DND-41 (cell line): ENCODE results near the gene ETF1.

Experiments used
- ATAC-seq: fragments of 200-7000 bp; cut with Tn5 transposase; 3 replicates; pipeline ENCODE4 v1.9.1; 2021; ENCODE audit warnings: low read depth; ENCODE audit not compliant: insufficient read depth
- DNase-seq: peaks from one replicate; pipeline ENCODE4 v3.0.0-alpha.2; 2020
- H2AFZ ChIP-seq: 2 replicates; pipeline ENCODE4 v1.6.0; 2012; ENCODE audit warnings: low read depth, low read length
- H3K27ac ChIP-seq: 2 replicates; pipeline ENCODE4 v1.5.1; 2012; ENCODE audit warnings: low read length, inconsistent platforms
- H3K27me3 ChIP-seq: fragments of 200-600 bp; sonication (generic); 2 replicates; pipeline ENCODE4 v1.6.0; 2012; ENCODE audit warnings: low read length, mild to moderate bottlenecking, inconsistent platforms; ENCODE audit not compliant: insufficient read depth, poor library complexity
- H3K36me3 ChIP-seq: 2 replicates; pipeline ENCODE4 v1.5.1; 2012; ENCODE audit warnings: low read length, inconsistent platforms; ENCODE audit not compliant: insufficient read depth
- H3K4me1 ChIP-seq: 2 replicates; pipeline ENCODE4 v1.5.1; 2012; ENCODE audit warnings: mild to moderate bottlenecking, low read length; ENCODE audit not compliant: insufficient read depth
- H3K4me2 ChIP-seq: 2 replicates; pipeline ENCODE4 v1.6.0; 2012; ENCODE audit warnings: mild to moderate bottlenecking, moderate library complexity, low read length, inconsistent platforms; ENCODE audit not compliant: insufficient read depth
- H3K4me3 ChIP-seq, 2 experiments: fragments of 200-600 bp in 1 of 2; shearing (Covaris generic) in 1 of 2; 2 replicates each; pipeline ENCODE4 v1.5.1; 2012 to 2016; ENCODE audit warnings: inconsistent platforms in 2 of 2, low read length in 2 of 2, mild to moderate bottlenecking in 2 of 2, low read depth in 1 of 2, moderate library complexity in 1 of 2
- H3K79me2 ChIP-seq: 2 replicates; pipeline ENCODE4 v1.6.0; 2012; ENCODE audit warnings: low read length, inconsistent platforms; ENCODE audit not compliant: insufficient read depth
- H3K9ac ChIP-seq: 2 replicates; pipeline ENCODE4 v1.6.0; 2012; ENCODE audit warnings: low read depth, mild to moderate bottlenecking, inconsistent platforms, low read length, moderate library complexity
- H3K9me3 ChIP-seq: 2 replicates; pipeline ENCODE4 v1.5.1; 2012; ENCODE audit warnings: low read length, moderate library complexity, mild to moderate bottlenecking, inconsistent platforms; ENCODE audit not compliant: insufficient read depth, severe bottlenecking
- H4K20me1 ChIP-seq: 2 replicates; pipeline ENCODE4 v1.6.0; 2012; ENCODE audit warnings: low read length; ENCODE audit not compliant: insufficient read depth
- CTCF ChIP-seq: IDR thresholded peaks from 2 replicates; pipeline ENCODE4 v1.5.1; 2012; ENCODE audit warnings: borderline replicate concordance, low read length, moderate library complexity, mild to moderate bottlenecking; ENCODE audit not compliant: poor library complexity, severe bottlenecking; ENCODE audit errors: extremely low read depth
- EZH2 ChIP-seq: IDR thresholded peaks from 3 replicates; pipeline ENCODE4 v1.6.1; 2012; ENCODE audit warnings: borderline replicate concordance, low read depth, mild to moderate bottlenecking, moderate library complexity, low read length, inconsistent platforms; ENCODE audit not compliant: severe bottlenecking

ETF1 gene

GRCh38 chr5:138564242-138564641, 21.2 kb upstream of the ETF1 start:
- no peak overlapping the region for H3K9ac ChIP-seq
- H3K79me2 ChIP-seq = peaks cover 92% of the 10 kb centered on the region
- H3K27ac ChIP-seq = no peak overlapping the region
- H3K4me1 ChIP-seq = peaks cover 15% of the 10 kb centered on the region; the same call in 1 of the 2 replicates
- peaks cover 66% of the 10 kb centered on the region; the same call in 1 of the 2 replicates for H4K20me1 ChIP-seq
- DNase-seq = no peak
- TF ChIP-seq EZH2 = no peak
- TF ChIP-seq CTCF = no peak
- H3K27me3 ChIP-seq = no peaks in the 10 kb centered on the region
- ATAC-seq = no peak
- peaks cover 94% of the 10 kb centered on the region for H3K36me3 ChIP-seq
- H2AFZ ChIP-seq = no peak overlapping the region
- H3K9me3 ChIP-seq = no peaks in the 10 kb centered on the region
- no peak overlapping the region for H3K4me2 ChIP-seq
- no peak overlapping the region for H3K4me3 ChIP-seq

- TF ChIP-seq EZH2 = no peak
- TF ChIP-seq CTCF = no peak
- Histone ChIP-seq H3K9ac (no peak overlapping the region), H3K27ac (no peak overlapping the region), H3K79me2 (peaks cover 88% of the 10 kb centered on the region), H3K27me3 (no peaks in the 10 kb centered on the region), H3K9me3 (no peaks in the 10 kb centered on the region), H3K36me3 (peaks cover 94% of the 10 kb centered on the region), H3K4me3 (no peak overlapping the region), H3K4me1 (peaks cover 9% of the 10 kb centered on the region; the same call in 1 of the 2 replicates), H3K4me2 (no peak overlapping the region), H4K20me1 (peaks cover 68% of the 10 kb centered on the region; the same call in 1 of the 2 replicates), H2AFZ (no peak overlapping the region)
- ATAC-seq = no peak
- no peak for DNase-seq
These were observed 20.5 kb upstream of the ETF1 start for GRCh38 chr5:138563340-138564118.

GRCh38 chr5:138560971-138561370, 17.9 kb upstream of the ETF1 start:
- H3K4me3 ChIP-seq = no peak overlapping the region
- no peak overlapping the region for H3K9ac ChIP-seq
- H3K27me3 ChIP-seq = no peaks in the 10 kb centered on the region
- DNase-seq (no peak), ATAC-seq (no peak)
- H4K20me1 ChIP-seq = peaks cover 60% of the 10 kb centered on the region; the same call in 1 of the 2 replicates
- no peak overlapping the region for H3K4me2 ChIP-seq
- no peaks in the 10 kb centered on the region for H3K4me1 ChIP-seq
- H3K36me3 ChIP-seq = peaks cover 94% of the 10 kb centered on the region
- H3K9me3 ChIP-seq = no peaks in the 10 kb centered on the region
- H3K79me2 ChIP-seq = peaks cover 62% of the 10 kb centered on the region
- H3K27ac ChIP-seq = no peak overlapping the region
- no peak for TF ChIP-seq EZH2
- no peak for TF ChIP-seq CTCF
- no peak overlapping the region for H2AFZ ChIP-seq
